HL-60 (cell line): ENCODE results near the gene CLEC9A.

Experiments
- CTCF ChIP-seq: IDR thresholded peaks from one replicate; pipeline ENCODE4 v1.5.1; 2011; ENCODE audit warnings: low read length, control low read depth, inconsistent platforms; ENCODE audit not compliant: insufficient read depth
- POLR2AphosphoS5 ChIP-seq: IDR thresholded peaks from 2 replicates; pipeline ENCODE4 v1.6.1; 2012; ENCODE audit warnings: low read depth
- REST ChIP-seq: IDR thresholded peaks from 2 replicates; pipeline ENCODE4 v1.6.1; 2012; ENCODE audit warnings: low read depth; ENCODE audit not compliant: insufficient replicate concordance
- SPI1 ChIP-seq: IDR thresholded peaks from 2 replicates; pipeline ENCODE4 v1.6.1; 2012; ENCODE audit warnings: low read depth, mild to moderate bottlenecking, borderline replicate concordance

- no peak for TF ChIP-seq CTCF
- TF ChIP-seq POLR2AphosphoS5, result no peak
- TF ChIP-seq REST, result no peak
- TF ChIP-seq SPI1, result no peak
Observed at GRCh38 chr12:10015450-10015849, 15.0 kb upstream of the CLEC9A start.
